CD4-positive, alpha-beta memory T cell (primary cell): ENCODE data around the gene SHANK3. TPM values are rescaled to one million over a fixed set of nuclear protein-coding genes. Genes with fewer than 3 reads are reported as not detected.
A peak's percentile ranks its signal among the peaks of the same experiment; 100 is the strongest.

Source experiments
- CTCF ChIA-PET: fragments of 350-600 bp; sonication (Branson Sonifier 250); formaldehyde crosslinking; loops from one replicate; lab custom pipeline; 2021; ENCODE audit warnings: inconsistent platforms; ENCODE audit not compliant: partially characterized antibody; lab: Charles Lee
- POLR2A ChIA-PET: fragments of 350-600 bp; sonication (Branson Sonifier 250); formaldehyde crosslinking; loops from one replicate; lab custom pipeline; 2021; ENCODE audit not compliant: partially characterized antibody; lab: Charles Lee
- DNase-seq, 5 donors: peaks; one replicate each; pipeline versions ENCODE4 v3.0.0 to v3.0.0-alpha.2; 2020 to 2022; ENCODE audit warnings: mixed read lengths in 1 of 5
- H3K27ac ChIP-seq: one replicate; pipeline ENCODE4 v1.7.0; 2013; ENCODE audit warnings: low read depth, low read length
- H3K27me3 ChIP-seq: 2 replicates; pipeline ENCODE4 v1.7.0; 2013; ENCODE audit warnings: mild to moderate bottlenecking, low read length, moderate library complexity; ENCODE audit not compliant: insufficient read depth
- H3K36me3 ChIP-seq: 2 replicates; pipeline ENCODE4 v1.7.0; 2013; ENCODE audit warnings: mild to moderate bottlenecking, low read length, moderate library complexity; ENCODE audit not compliant: insufficient read depth
- H3K4me1 ChIP-seq: 2 replicates; pipeline ENCODE4 v1.7.0; 2013; ENCODE audit warnings: mild to moderate bottlenecking, low read length, moderate library complexity; ENCODE audit not compliant: insufficient read depth
- H3K4me3 ChIP-seq, 2 donors: one replicate each; pipeline ENCODE4 v1.7.0; 2013; ENCODE audit warnings: low read length in 2 of 2, mild to moderate bottlenecking in 1 of 2
- H3K9me3 ChIP-seq, 2 donors: one replicate each; pipeline ENCODE4 v1.7.0; 2013; ENCODE audit warnings: low read length in 2 of 2, control low read depth in 1 of 2; ENCODE audit not compliant: control insufficient read depth in 1 of 2
- H3K27ac Mint-ChIP-seq, 7 donors: one replicate each; pipeline ENCODE4 v1.8.0; 2020 to 2021; ENCODE audit warnings: mixed read lengths in 7 of 7, mild to moderate bottlenecking in 6 of 7, inconsistent platforms in 3 of 7, moderate library complexity in 3 of 7
- H3K27me3 Mint-ChIP-seq, 2 donors: one replicate each; pipeline ENCODE4 v1.8.0; 2020 to 2021; ENCODE audit warnings: mixed read lengths in 2 of 2
- H3K36me3 Mint-ChIP-seq, 2 donors: one replicate each; pipeline ENCODE4 v1.8.0; 2020 to 2021; ENCODE audit warnings: mixed read lengths in 2 of 2, inconsistent platforms in 1 of 2, mild to moderate bottlenecking in 1 of 2
- H3K4me1 Mint-ChIP-seq, 4 donors: one replicate each; pipeline ENCODE4 v1.8.0; 2020 to 2021; ENCODE audit warnings: mixed read lengths in 4 of 4, mild to moderate bottlenecking in 1 of 4
- H3K4me3 Mint-ChIP-seq, 8 donors: one replicate each; pipeline ENCODE4 v1.8.0; 2020 to 2021; ENCODE audit warnings: mixed read lengths in 8 of 8, mild to moderate bottlenecking in 7 of 8, moderate library complexity in 6 of 8, inconsistent platforms in 3 of 8
- H3K9me3 Mint-ChIP-seq, 8 donors: one replicate each; pipeline ENCODE4 v1.8.0; 2020 to 2021; ENCODE audit warnings: mixed read lengths in 8 of 8, mild to moderate bottlenecking in 5 of 8, inconsistent platforms in 3 of 8, moderate library complexity in 1 of 8
- intact Hi-C: fragments of 100-400 bp; cut with micrococcal nuclease; formaldehyde crosslinking; loops from one replicate; pipeline ENCODE4 v1.15.1; 2023
- polyA plus RNA-seq, 2 donors: library from polyadenylated mRNA; unstranded; fragments of 300-500 nt; fragmentation: Illumina TruSeq; gene quantifications; one replicate each; pipeline ENCODE4 v1.2.3, GENCODE V29; 2021
- total RNA-seq, 2 experiments: library from RNA; stranded (reverse); gene quantifications; one replicate each; pipeline ENCODE4 v1.2.3, GENCODE V29; 2021

SHANK3 gene
- total RNA-seq (not detected), polyA plus RNA-seq (not detected)

DNA sequence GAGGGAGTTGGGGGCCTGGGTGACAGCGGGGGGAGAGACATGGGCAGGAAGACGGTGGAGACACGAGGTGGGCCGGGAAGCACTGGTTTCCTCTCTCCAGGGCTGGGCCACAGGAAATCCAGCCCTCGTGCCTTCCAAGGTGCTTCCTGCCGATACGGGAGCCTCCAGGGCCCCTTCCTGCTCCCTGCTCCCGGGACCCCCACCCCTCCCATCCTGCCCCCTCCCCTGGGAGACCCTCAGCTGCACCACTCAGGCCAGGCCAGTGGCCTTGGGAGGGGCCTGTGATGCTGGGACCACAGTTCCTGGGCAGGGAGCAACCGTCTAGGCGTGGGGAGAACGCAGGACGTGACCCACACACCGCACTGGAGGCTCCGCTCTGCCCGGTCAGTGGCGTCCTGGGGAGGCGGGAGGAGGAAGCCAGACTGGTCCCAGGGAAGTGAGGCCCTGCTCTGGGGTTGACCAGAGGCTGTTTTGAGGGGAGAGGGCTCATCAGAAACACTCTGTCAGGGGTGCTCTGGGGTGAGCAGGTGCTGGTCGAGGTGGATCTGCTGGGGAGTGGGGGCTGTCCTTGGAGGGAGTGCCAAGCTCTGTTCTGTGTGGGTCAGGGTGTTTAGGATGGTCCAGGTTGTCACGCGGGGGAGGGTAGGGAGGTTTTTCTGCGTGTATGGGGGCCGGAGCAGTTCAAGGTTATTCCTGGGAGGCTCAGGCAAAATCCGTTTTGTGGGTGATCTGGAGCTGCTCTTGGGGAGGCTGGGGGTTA is at the start of gene SHANK3:
Gene SHANK3, plus strand, starts transcription at position 353 of the 760 bp plus-strand sequence.
- Mint-ChIP-seq H3K9me3 (peaks cover 0 to 2% (median 0%) of the 10 kb centered on the region in 8 donors), H3K27me3 (peaks cover 27 to 39% of the 10 kb centered on the region in 2 donors), H3K27ac (peak within 1 kb of the TSS in 2 of 7 donors; percentile 47 to 50), H3K4me3 (peak within 1 kb of the TSS; percentile 53 to 74 (median 64)), H3K4me1 (peaks cover 5 to 32% (median 13%) of the 10 kb centered on the region in 4 donors), H3K36me3 (no peaks in the 10 kb centered on the region)
- intact Hi-C loops = no loop called here
- no peaks in the 10 kb centered on the region for H3K36me3 ChIP-seq
- no peak within 1 kb of the TSS for H3K4me3 ChIP-seq
- H3K27ac ChIP-seq = no peak within 1 kb of the TSS
- no peak for DNase-seq
- no peaks in the 10 kb centered on the region for H3K9me3 ChIP-seq
- H3K4me1 ChIP-seq = peaks cover 17% of the 10 kb centered on the region
- ChIA-PET POLR2A (interaction anchor here (1.3 kb wide), 1 partner anchor 52 kb away, joined by 4 read pairs; no protein-coding TSS in a partner anchor), CTCF (interaction anchor here (1.3 kb wide), 1 partner anchor 52 kb away, joined by 3 read pairs; no protein-coding TSS in a partner anchor)
- H3K27me3 ChIP-seq = peaks cover 30% of the 10 kb centered on the region

DNA sequence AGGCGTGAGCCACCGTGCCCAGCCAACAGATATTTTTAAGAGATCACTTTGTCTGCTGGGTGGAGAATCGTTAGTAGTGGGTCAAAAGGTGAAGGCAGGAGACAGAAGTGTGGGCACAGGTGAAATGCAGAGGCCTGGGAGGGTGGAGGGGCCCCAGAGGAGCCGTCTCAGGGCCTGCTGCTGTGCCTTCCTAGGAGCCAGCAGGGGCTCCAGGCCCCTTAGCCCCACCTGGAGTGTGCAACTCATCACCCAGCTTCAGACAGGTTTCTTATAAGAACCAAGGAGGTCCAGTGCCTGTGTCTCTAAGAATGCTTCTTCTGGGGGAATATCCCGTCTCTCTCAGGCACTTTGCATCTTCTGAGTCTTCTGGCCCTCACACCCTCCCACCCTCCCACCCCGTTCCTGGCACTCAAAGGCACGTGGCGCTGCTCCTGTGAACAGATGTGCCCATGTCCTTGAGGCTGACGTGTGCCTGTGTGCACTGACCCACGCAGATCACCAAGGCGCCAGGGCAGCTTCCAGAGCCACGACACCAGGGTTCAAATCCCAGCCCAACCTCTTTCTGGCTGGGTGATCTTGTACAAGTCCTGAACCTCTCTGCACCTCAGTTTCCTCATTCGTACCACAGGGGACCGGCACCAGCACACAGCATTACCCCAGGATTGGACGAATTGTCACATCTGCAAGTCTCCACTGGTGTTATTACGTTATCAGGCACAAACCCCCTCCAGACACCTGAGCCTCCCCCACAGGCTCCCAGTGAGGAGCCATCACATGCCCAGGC is 48.1 kb upstream of the SHANK3 start:
- Histone ChIP-seq H3K4me1 (peaks cover 57% of the 10 kb centered on the region), H3K27ac (no peak overlapping the region), H3K9me3 (no peaks in the 10 kb centered on the region), H3K36me3 (peaks cover 9% of the 10 kb centered on the region), H3K4me3 (no peak overlapping the region), H3K27me3 (no peaks in the 10 kb centered on the region)
- peaks cover 0 to 2% (median 0%) of the 10 kb centered on the region in 8 donors for H3K9me3 Mint-ChIP-seq
- H3K4me3 Mint-ChIP-seq = peak overlapping the region in 3 of 8 donors; percentile 3 to 69 (median 6)
- no peak for DNase-seq
- H3K36me3 Mint-ChIP-seq = peaks cover 0 to 14% of the 10 kb centered on the region in 2 donors
- no peaks in the 10 kb centered on the region for H3K27me3 Mint-ChIP-seq
- ChIA-PET CTCF (interaction anchor here (1.2 kb wide), 1 partner anchor 76 kb away, joined by 3 read pairs; no protein-coding TSS in a partner anchor), POLR2A (interaction anchor here (0.9 kb wide), 1 partner anchor 155 kb away, joined by 3 read pairs; no protein-coding TSS in a partner anchor)
- H3K4me1 Mint-ChIP-seq = peaks cover 31 to 54% (median 41%) of the 10 kb centered on the region in 4 donors
- peak overlapping the region in 5 of 7 donors; percentile 6 to 77 (median 59) for H3K27ac Mint-ChIP-seq
- intact Hi-C loops = no loop called here

DNA sequence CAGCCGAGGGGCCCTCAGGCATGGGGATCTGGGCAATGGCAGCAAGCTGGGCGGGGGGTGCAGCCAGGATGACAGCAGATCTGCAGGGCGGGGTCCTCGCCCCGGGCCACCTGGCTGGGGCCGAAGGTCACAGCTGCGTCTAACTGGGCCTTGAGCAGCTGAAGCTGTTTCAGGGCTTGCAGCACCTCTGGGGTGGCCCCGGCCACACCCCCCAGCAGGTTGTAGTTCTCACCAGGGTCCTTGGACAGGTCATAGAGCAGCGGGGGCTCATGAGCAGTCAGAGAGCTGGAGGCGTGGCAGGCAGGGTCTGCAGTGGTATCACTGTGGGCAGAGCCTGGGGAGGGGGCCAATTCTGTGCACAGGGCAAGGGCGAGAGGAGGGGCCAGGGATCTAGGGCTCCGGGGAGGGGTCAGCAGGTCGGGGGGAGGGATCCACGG is 47.5 kb upstream of the SHANK3 start:
- Mint-ChIP-seq H3K36me3 (peaks cover 0 to 14% of the 10 kb centered on the region in 2 donors), H3K4me1 (peaks cover 28 to 54% (median 40%) of the 10 kb centered on the region in 4 donors), H3K27ac (peak overlapping the region in 2 of 7 donors; percentile 59 to 77), H3K4me3 (peak overlapping the region in 1 of 8 donors; percentile 52), H3K27me3 (no peaks in the 10 kb centered on the region), H3K9me3 (peaks cover 0 to 2% (median 0%) of the 10 kb centered on the region in 8 donors)
- CTCF ChIA-PET = no interaction called here
- Histone ChIP-seq H3K9me3 (no peaks in the 10 kb centered on the region), H3K4me1 (peaks cover 52% of the 10 kb centered on the region), H3K4me3 (no peak overlapping the region), H3K36me3 (peaks cover 9% of the 10 kb centered on the region), H3K27me3 (no peaks in the 10 kb centered on the region), H3K27ac (no peak overlapping the region)
- POLR2A ChIA-PET = no interaction called here
- no peak for DNase-seq
- intact Hi-C loops = no loop called here

DNA sequence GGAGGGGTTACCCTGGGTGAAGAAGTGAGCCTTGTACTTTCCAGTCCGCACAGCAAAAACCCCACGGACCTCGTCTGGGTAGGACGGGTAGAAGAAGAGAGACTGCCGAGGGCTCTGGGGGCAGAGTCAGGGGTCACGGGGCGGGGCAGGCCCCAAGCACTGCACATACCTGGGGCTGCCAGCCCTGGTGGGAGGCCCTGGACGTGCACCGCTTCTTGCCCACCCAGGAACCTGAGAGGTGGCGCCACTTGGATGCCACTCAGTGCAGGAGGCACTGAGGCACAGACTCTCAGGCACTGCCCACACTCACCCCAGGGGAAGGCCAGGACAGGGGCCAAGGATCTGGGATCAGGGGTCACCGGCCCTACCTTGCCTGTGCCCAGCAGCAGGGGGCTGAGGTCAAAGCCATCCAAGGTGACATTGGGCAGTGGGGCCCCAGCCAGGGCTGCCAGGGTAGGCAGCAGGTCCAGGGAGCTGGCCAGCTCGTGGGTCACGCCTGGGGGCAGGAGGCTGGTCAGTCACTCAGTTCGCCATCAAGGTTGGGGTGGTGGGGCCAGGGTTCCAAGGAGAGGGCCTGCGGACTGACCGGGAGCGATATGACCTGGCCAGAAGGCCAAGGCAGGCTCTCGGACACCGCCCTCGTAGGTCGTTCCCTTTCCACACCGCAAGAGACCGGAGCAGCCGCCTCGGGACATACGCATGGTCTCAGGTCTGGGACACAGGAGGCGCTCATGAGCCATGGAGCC is 46.9 kb upstream of the SHANK3 start:
- no peaks in the 10 kb centered on the region for H3K27me3 Mint-ChIP-seq
- Histone ChIP-seq H3K36me3 (peaks cover 9% of the 10 kb centered on the region), H3K9me3 (no peaks in the 10 kb centered on the region), H3K27ac (no peak overlapping the region), H3K27me3 (no peaks in the 10 kb centered on the region), H3K4me3 (no peak overlapping the region), H3K4me1 (peaks cover 48% of the 10 kb centered on the region)
- POLR2A ChIA-PET = interaction anchor here (2.9 kb wide), 1 partner anchor 100 kb away, joined by 23 read pairs; the partner anchor contains the start of gene SCO2
- H3K4me1 Mint-ChIP-seq = peaks cover 28 to 50% (median 36%) of the 10 kb centered on the region in 4 donors
- DNase-seq = no peak
- CTCF ChIA-PET = no interaction called here
- peak overlapping the region in 2 of 8 donors; percentile 52 for H3K4me3 Mint-ChIP-seq
- intact Hi-C loops = no loop called here
- H3K36me3 Mint-ChIP-seq = peaks cover 0 to 11% of the 10 kb centered on the region in 2 donors
- H3K9me3 Mint-ChIP-seq = peaks cover 0 to 2% (median 0%) of the 10 kb centered on the region in 8 donors
- H3K27ac Mint-ChIP-seq = no peak overlapping the region

DNA sequence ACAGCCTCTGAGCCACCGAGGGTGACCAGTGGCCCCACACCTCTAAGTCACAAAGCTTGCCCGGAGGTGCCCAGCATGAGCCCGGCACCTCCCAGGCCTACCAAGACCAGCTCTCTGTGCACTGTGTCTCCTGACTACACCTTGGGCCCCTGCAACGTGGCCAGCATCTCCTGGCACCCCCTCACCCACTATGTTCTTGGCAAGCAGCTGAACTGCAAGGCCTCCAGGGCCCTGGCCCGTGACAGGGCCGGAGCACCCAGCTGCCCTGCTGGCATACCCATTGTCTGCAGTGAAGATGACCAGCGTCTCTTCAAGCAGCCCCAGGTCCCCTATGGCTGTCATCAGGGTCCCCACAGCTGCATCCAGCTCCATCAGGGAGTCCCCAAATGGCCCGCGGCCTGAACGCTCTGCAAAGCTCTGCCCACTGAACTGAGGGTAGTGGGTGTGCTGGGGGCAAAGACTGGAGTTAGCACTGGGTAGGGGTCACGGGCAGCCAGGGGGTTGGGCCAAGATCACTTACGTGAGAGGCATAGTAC is 46.2 kb upstream of the SHANK3 start:
- intact Hi-C loops = no loop called here
- CTCF ChIA-PET = no interaction called here

More for the DNA sequence above, 46.2 kb upstream of the SHANK3 start:
- Histone ChIP-seq H3K27me3 (no peaks in the 10 kb centered on the region), H3K4me1 (peaks cover 42% of the 10 kb centered on the region), H3K9me3 (no peaks in the 10 kb centered on the region), H3K36me3 (peaks cover 9% of the 10 kb centered on the region), H3K4me3 (no peak overlapping the region), H3K27ac (no peak overlapping the region)
- peaks cover 25 to 43% (median 30%) of the 10 kb centered on the region in 4 donors for H3K4me1 Mint-ChIP-seq
- POLR2A ChIA-PET = interaction anchor here (1.3 to 2.9 kb wide), 3 partner anchors 87 to 382 kb away, joined by 4 to 23 read pairs (median 7); partner anchors contain the start of genes SCO2 and TUBGCP6
- no peaks in the 10 kb centered on the region for H3K27me3 Mint-ChIP-seq
- H3K36me3 Mint-ChIP-seq = peaks cover 0 to 11% of the 10 kb centered on the region in 2 donors
- peak overlapping the region in 6 of 7 donors; percentile 42 to 88 (median 76) for H3K27ac Mint-ChIP-seq
- H3K4me3 Mint-ChIP-seq = peak overlapping the region; percentile 27 to 90 (median 61)
- H3K9me3 Mint-ChIP-seq = peaks cover 0 to 2% (median 0%) of the 10 kb centered on the region in 8 donors
- no peak for DNase-seq
